GM12878 (cell line): ENCODE results near the gene YTHDF1. TPM values are rescaled to one million over a fixed set of nuclear protein-coding genes. Genes with fewer than 3 reads are reported as not detected.

Experiments used
- ATF3 ChIP-seq: IDR thresholded peaks from 2 replicates; pipeline ENCODE4 v1.6.1; 2011; ENCODE audit warnings: low read depth, mild to moderate bottlenecking, low read length, moderate library complexity, borderline replicate concordance; ENCODE audit errors: extremely low read depth
- BHLHE40 ChIP-seq, 2 experiments: fragments of 450-650 bp in 1 of 2; IDR thresholded peaks; 2 replicates each; pipeline ENCODE4 v1.6.1; 2011 to 2017; ENCODE audit warnings: low read depth in 2 of 2, borderline replicate concordance in 1 of 2, improper control_type of control experiment in 1 of 2, low read length in 1 of 2, mild to moderate bottlenecking in 1 of 2
- CBX3 ChIP-seq: fragments of 200-600 bp; sonication (generic); IDR thresholded peaks from 2 replicates; pipeline ENCODE4 v1.6.1; 2016; ENCODE audit warnings: low read depth, borderline replicate concordance
- CREB1 ChIP-seq: IDR thresholded peaks from 2 replicates; pipeline ENCODE4 v1.6.1; 2012; ENCODE audit warnings: low read depth, mild to moderate bottlenecking, inconsistent platforms
- E2F4 ChIP-seq: IDR thresholded peaks from 2 replicates; pipeline ENCODE4 v1.6.1; 2012; ENCODE audit warnings: low read depth, low read length, improper control_type of control experiment
- EGR1 ChIP-seq, 2 experiments: IDR thresholded peaks; 1 replicate in 1 of 2; 2 replicates in 1 of 2; pipeline ENCODE4 v1.6.1; 2011 to 2012; ENCODE audit warnings: low read depth in 2 of 2, low read length in 2 of 2, borderline replicate concordance in 1 of 2, mild to moderate bottlenecking in 1 of 2, moderate library complexity in 1 of 2
- EP300 ChIP-seq, 2 experiments: fragments of 150-350 bp in 1 of 2; IDR thresholded peaks; 2 replicates each; pipeline ENCODE4 v1.6.1; 2011 to 2012; ENCODE audit warnings: low read depth in 2 of 2, low read length in 2 of 2, borderline replicate concordance in 1 of 2, improper control_type of control experiment in 1 of 2, inconsistent platforms in 1 of 2; ENCODE audit not compliant: control insufficient read depth in 1 of 2
- ETV6 ChIP-seq, 2 experiments: fragments of 450-650 bp in 1 of 2; IDR thresholded peaks in 1 of 2; conservative IDR thresholded peaks in 1 of 2; 2 replicates each; pipeline ENCODE4 v1.6.1; 2014; ENCODE audit warnings: antibody characterized with exemption in 1 of 2, borderline replicate concordance in 1 of 2, low read depth in 1 of 2, mild to moderate bottlenecking in 1 of 2, moderate library complexity in 1 of 2
- FOXK2 ChIP-seq: fragments of 450-650 bp; IDR thresholded peaks from 2 replicates; pipeline ENCODE4 v1.6.1; 2017; ENCODE audit warnings: mild to moderate bottlenecking, moderate library complexity
- HCFC1 ChIP-seq: fragments of 150-350 bp; IDR thresholded peaks from 2 replicates; pipeline ENCODE4 v1.6.1; 2014; ENCODE audit warnings: low read length
- HDGF ChIP-seq: fragments of 450-650 bp; IDR thresholded peaks from 2 replicates; pipeline ENCODE4 v1.6.1; 2016; ENCODE audit warnings: antibody characterized with exemption
- JUND ChIP-seq: IDR thresholded peaks from 2 replicates; pipeline ENCODE4 v1.6.1; 2012; ENCODE audit warnings: low read depth, mild to moderate bottlenecking, low read length, improper control_type of control experiment, moderate library complexity
- MAX ChIP-seq: IDR thresholded peaks from 2 replicates; pipeline ENCODE4 v1.6.1; 2012; ENCODE audit warnings: low read depth, low read length, improper control_type of control experiment
- MEF2B ChIP-seq: fragments of 450-650 bp; IDR thresholded peaks from 2 replicates; pipeline ENCODE4 v1.6.1; 2018; ENCODE audit warnings: mild to moderate bottlenecking, moderate library complexity; ENCODE audit not compliant: partially characterized antibody, poor library complexity, severe bottlenecking
- MXI1 ChIP-seq: fragments of 150-350 bp; IDR thresholded peaks from 2 replicates; pipeline ENCODE4 v1.6.1; 2011; ENCODE audit warnings: low read depth, mild to moderate bottlenecking, inconsistent platforms, low read length, improper control_type of control experiment
- MYB ChIP-seq: fragments of 150-350 bp; IDR thresholded peaks from 2 replicates; pipeline ENCODE4 v1.6.1; 2014; ENCODE audit warnings: mild to moderate bottlenecking, low read depth, low read length, borderline replicate concordance
- MYC ChIP-seq: IDR thresholded peaks from 2 replicates; pipeline ENCODE4 v1.6.1; 2011; ENCODE audit warnings: mild to moderate bottlenecking, low read length, moderate library complexity, inconsistent platforms; ENCODE audit not compliant: insufficient read depth, insufficient replicate concordance, insufficient read length, severe bottlenecking
- NBN ChIP-seq: fragments of 450-650 bp; IDR thresholded peaks from 2 replicates; pipeline ENCODE4 v1.6.1; 2016
- NFIC ChIP-seq: IDR thresholded peaks from 2 replicates; pipeline ENCODE4 v1.6.1; 2012; ENCODE audit warnings: low read depth, mild to moderate bottlenecking, inconsistent platforms, low read length, moderate library complexity
- NR2C1 ChIP-seq: fragments of 450-650 bp; IDR thresholded peaks from 2 replicates; pipeline ENCODE4 v1.6.1; 2017; ENCODE audit warnings: antibody characterized with exemption, mild to moderate bottlenecking, moderate library complexity
- NR2F1 ChIP-seq: fragments of 450-650 bp; conservative IDR thresholded peaks from 2 replicates; pipeline ENCODE4 v1.6.1; 2017; ENCODE audit warnings: mild to moderate bottlenecking
- POU2F2 ChIP-seq: IDR thresholded peaks from 3 replicates; pipeline ENCODE4 v1.6.1; 2011; ENCODE audit warnings: low read depth, mild to moderate bottlenecking, low read length, borderline replicate concordance
- STAT1 ChIP-seq: fragments of 450-650 bp; conservative IDR thresholded peaks from 2 replicates; pipeline ENCODE4 v1.6.1; 2014; ENCODE audit warnings: antibody characterized with exemption, mild to moderate bottlenecking
- STAT3 ChIP-seq: IDR thresholded peaks from 2 replicates; pipeline ENCODE4 v1.6.1; 2011; ENCODE audit warnings: low read depth, low read length, improper control_type of control experiment
- TCF3 ChIP-seq: IDR thresholded peaks from 2 replicates; pipeline ENCODE4 v1.6.1; 2012; ENCODE audit warnings: low read depth, mild to moderate bottlenecking, low read length, borderline replicate concordance; ENCODE audit not compliant: insufficient read depth
- ZNF217 ChIP-seq: fragments of 450-650 bp; IDR thresholded peaks from 2 replicates; pipeline ENCODE4 v1.6.1; 2017; ENCODE audit warnings: antibody characterized with exemption, mild to moderate bottlenecking
- ZNF24 ChIP-seq: fragments of 450-650 bp; IDR thresholded peaks from 2 replicates; pipeline ENCODE4 v1.6.1; 2017; ENCODE audit warnings: antibody characterized with exemption, mild to moderate bottlenecking
- ZSCAN29 ChIP-seq: fragments of 450-650 bp; IDR thresholded peaks from 2 replicates; pipeline ENCODE4 v1.6.1; 2017; ENCODE audit warnings: mild to moderate bottlenecking, moderate library complexity
- polyA plus RNA-seq, 11 experiments: library from polyadenylated mRNA; depleted of rRNA in 4 of 11; unstranded in 6 of 11; stranded (reverse) in 5 of 11; fragments of >200 nt; fragmentation: Nextera tagmentation in 4 of 11; fragmentation: Illumina TruSeq in 1 of 11; extraction: Ambion mirVana in 4 of 11; extraction: Trizol in 1 of 11; gene quantifications; 1 replicate in 1 of 11; 2 replicates in 10 of 11; pipeline versions ENCODE4 v1.2.1 to v1.2.3, GENCODE V29; 2011 to 2016; ENCODE audit warnings: inconsistent platforms in 2 of 11, missing spikeins in 2 of 11, low read depth in 1 of 11
- total RNA-seq, 4 experiments: library from RNA; depleted of rRNA in 3 of 4; stranded (reverse); fragments of >200 nt in 3 of 4; fragmentation: Illumina TruSeq in 1 of 4; extraction: Trizol in 1 of 4; gene quantifications; 2 replicates each; pipeline versions ENCODE4 v1.2.1 to v1.2.3, GENCODE V29; 2013 to 2021

YTHDF1 gene
- total and polyA plus RNA-seq, 10 of the 15 experiments (the other 5 are each of a cell fraction or from before 2014, with no cell fraction given): 4.6 to 37.8 (median 20.5) TPM

GRCh38 chr20:63216041-63216848 lies at the start of gene YTHDF1 (continued):
- TF ChIP-seq NR2F1 (peak; percentile 52; the same call in 1 of the 2 replicates), MXI1 (peak; percentile 100), JUND (no peak), MEF2B (no peak), MAX (peak; percentile 93), HCFC1 (peak; percentile 67), NR2C1 (0 out of 2 replicates have a peak, but pooled peaks have one; percentile 36), FOXK2 (peak; percentile 45; the same call in 1 of the 2 replicates), TCF3 (peak; percentile 97), POU2F2 (0 out of 3 replicates have a peak, but pooled peaks have one; percentile 8), ZNF217 (no peak; the same call in 1 of the 2 replicates), EP300 (IDR thresholded peaks at IDR 0.05; ENCODE audit: borderline replicate concordance in 1 of 2, control insufficient read depth in 1 of 2, low read depth in 2 of 2, low read length in 2 of 2) (0 out of 4 replicates have a peak, but pooled peaks of 1 of the 2 experiments have one; percentile 40), BHLHE40 (IDR thresholded peaks at IDR 0.05; ENCODE audit: borderline replicate concordance in 1 of 2, low read depth in 2 of 2, low read length in 1 of 2) (peak; percentile 98 to 99), NFIC (no peak), EGR1 (IDR thresholded peaks at IDR 0.05; ENCODE audit: borderline replicate concordance in 1 of 2, low read depth in 2 of 2, low read length in 2 of 2) (peak; percentile 50 to 95), ETV6 (conservative IDR thresholded peaks at IDR 0.05 in 1 of 2, IDR thresholded peaks at IDR 0.05 in 1 of 2; ENCODE audit: borderline replicate concordance in 1 of 2, low read depth in 1 of 2) (no peak), STAT1 (peak; percentile 93; the same call in 1 of the 2 replicates), ZSCAN29 (no peak), MYB (no peak), NBN (peak; percentile 54; the same call in 1 of the 2 replicates), HDGF (peak; percentile 69; the same call in 1 of the 2 replicates), MYC (peak; percentile 45), STAT3 (no peak), ZNF24 (no peak), ATF3 (peak; percentile 66; the same call in 1 of the 2 replicates), CBX3 (no peak), E2F4 (peak; percentile 74), CREB1 (peak; percentile 65; the same call in 1 of the 2 replicates)
